Esophagus squamous epithelium (tissue), 4 donors: ENCODE results near the gene DSC3.

Experiments
- CTCF ChIP-seq, 6 experiments: fragments of 450-650 bp in 4 of 6; fragments of 200-600 bp in 2 of 6; sonication (generic) in 2 of 6; IDR thresholded peaks; one replicate each; pipeline ENCODE4 v1.5.1; 2016 to 2019; ENCODE audit warnings: antibody characterized with exemption in 6 of 6, mild to moderate bottlenecking in 4 of 6, moderate library complexity in 4 of 6
- POLR2A ChIP-seq, 4 donors: fragments of 450-650 bp; IDR thresholded peaks; one replicate each; pipeline ENCODE4 v1.6.1; 2017; ENCODE audit warnings: antibody characterized with exemption in 4 of 4, mild to moderate bottlenecking in 4 of 4, moderate library complexity in 3 of 4

GRCh38 chr18:30940952-30941539, 101.5 kb downstream of the DSC3 start:
- TF ChIP-seq CTCF (IDR thresholded peaks at IDR 0.05) = no peak
- TF ChIP-seq POLR2A (IDR thresholded peaks at IDR 0.05) = no peak
